Measurements from ENCODE around the gene SLC45A3. TPM values are rescaled to one million over a fixed set of nuclear protein-coding genes. Genes with fewer than 3 reads are reported as not detected.

The SLC45A3 gene
- total RNA-seq, 3 donors from 2014 or later (not counting 1 experiment from before 2014, with no cell fraction given) = 0.31 to 28.8 (median 1.8) TPM

- H3K4me1 Mint-ChIP-seq = no peaks in the 10 kb centered on the region
- H3K27me3 Mint-ChIP-seq (ENCODE audit: low read depth in 2 of 2) = peaks cover 4 to 6% of the 10 kb centered on the region in 2 donors
- WGBS (ENCODE audit: insufficient coverage) = 87% methylated on average over 4 of the region's 4 CpGs
- no peak overlapping the region for H3K4me3 ChIP-seq (ENCODE audit: low read length)
- ATAC-seq (no peak), DNase-seq (no peak)
- no peaks in the 10 kb centered on the region for H3K36me3 ChIP-seq (ENCODE audit: control insufficient read depth, insufficient read depth, low read length)
- intact Hi-C loops (cut with micrococcal nuclease) = no loop called here
- H3K9me3 ChIP-seq (ENCODE audit: control insufficient read depth, insufficient read depth, low read length) = no peaks in the 10 kb centered on the region
- H3K4me3 Mint-ChIP-seq = no peak overlapping the region
- H3K27ac ChIP-seq (ENCODE audit: low read length) = no peak overlapping the region
- no peak for TF ChIP-seq CTCF (IDR thresholded peaks at IDR 0.05)
- H3K36me3 Mint-ChIP-seq = no peaks in the 10 kb centered on the region
- H3K9me3 Mint-ChIP-seq = no peaks in the 10 kb centered on the region
- no peaks in the 10 kb centered on the region for H3K27me3 ChIP-seq (ENCODE audit: control insufficient read depth, insufficient read depth, low read length)
- no peaks in the 10 kb centered on the region for H3K4me1 ChIP-seq (ENCODE audit: control insufficient read depth, insufficient read depth, low read length)
- no peak overlapping the region for H3K27ac Mint-ChIP-seq
These were observed 21.6 kb upstream of the SLC45A3 start for GRCh38 chr1:205701891-205702290.

DNA sequence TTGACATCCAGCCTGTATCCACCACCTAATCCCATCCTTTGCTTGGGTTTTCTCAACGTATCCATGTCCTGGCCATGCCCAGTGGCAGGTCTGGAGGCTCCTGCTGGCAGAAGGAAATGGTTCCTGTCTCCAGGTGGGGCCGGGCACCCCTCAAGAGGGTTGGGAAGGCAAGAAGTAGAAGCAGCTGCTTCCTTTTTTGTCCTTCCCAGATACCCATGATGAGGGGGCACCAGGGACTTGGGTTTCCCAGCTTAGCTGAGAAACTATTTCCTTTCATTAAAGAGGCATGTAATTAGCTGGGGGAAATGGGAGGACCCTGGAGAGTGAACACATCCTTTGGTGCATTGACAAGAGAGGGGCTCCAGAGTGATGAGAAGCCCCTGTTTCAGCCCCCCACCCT is 21.1 kb upstream of the SLC45A3 start:
- H3K27ac ChIP-seq (ENCODE audit: low read length) = no peak overlapping the region

DNA sequence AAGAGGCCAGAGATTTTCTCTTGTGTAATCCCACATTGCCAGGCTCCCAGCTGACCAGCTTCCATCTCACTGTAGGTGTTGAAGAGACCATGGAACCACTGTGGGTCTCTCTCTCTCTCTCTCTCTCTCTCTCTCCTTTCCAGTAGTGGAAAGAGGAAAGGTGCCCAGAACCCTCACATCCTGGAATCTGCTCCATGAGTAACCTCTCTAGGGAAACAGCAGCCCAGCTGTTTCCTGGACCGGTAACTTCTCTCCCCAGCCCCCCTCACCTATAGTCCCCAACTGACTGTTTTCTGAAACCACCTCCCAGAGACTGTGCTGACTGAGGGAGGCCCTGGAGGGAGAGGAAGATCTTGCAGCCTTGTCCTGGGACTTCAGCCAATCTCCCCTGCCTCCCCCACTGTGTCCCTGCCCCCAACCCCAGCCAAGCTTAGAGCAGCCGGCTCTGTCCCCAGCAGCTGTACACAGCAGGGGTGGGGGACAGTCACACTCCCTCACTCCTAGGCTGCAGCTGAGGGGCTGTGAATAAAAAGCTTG is 20.6 kb upstream of the SLC45A3 start:
- Mint-ChIP-seq H3K27me3 (ENCODE audit: low read depth in 2 of 2) (peaks cover 11 to 12% of the 10 kb centered on the region in 2 donors), H3K27ac (no peak overlapping the region), H3K4me1 (no peaks in the 10 kb centered on the region), H3K9me3 (no peaks in the 10 kb centered on the region), H3K36me3 (no peaks in the 10 kb centered on the region), H3K4me3 (no peak overlapping the region)
- intact Hi-C loops (cut with micrococcal nuclease) = no loop called here
- Histone ChIP-seq H3K27me3 (ENCODE audit: control insufficient read depth, insufficient read depth, low read length) (no peaks in the 10 kb centered on the region), H3K36me3 (ENCODE audit: control insufficient read depth, insufficient read depth, low read length) (no peaks in the 10 kb centered on the region), H3K9me3 (ENCODE audit: control insufficient read depth, insufficient read depth, low read length) (no peaks in the 10 kb centered on the region), H3K4me1 (ENCODE audit: control insufficient read depth, insufficient read depth, low read length) (no peaks in the 10 kb centered on the region), H3K27ac (ENCODE audit: low read length) (no peak overlapping the region), H3K4me3 (ENCODE audit: low read length) (no peak overlapping the region)
- no peak for DNase-seq
- TF ChIP-seq CTCF (IDR thresholded peaks at IDR 0.05) = no peak
- no peak for ATAC-seq
- 8% methylated on average over 1 of the region's 2 CpGs for WGBS (ENCODE audit: insufficient coverage)

More for the DNA sequence above, 21.1 kb upstream of the SLC45A3 start:
- H3K36me3 ChIP-seq (ENCODE audit: control insufficient read depth, insufficient read depth, low read length) = no peaks in the 10 kb centered on the region
- DNase-seq (no peak), ATAC-seq (no peak)
- no peaks in the 10 kb centered on the region for H3K9me3 ChIP-seq (ENCODE audit: control insufficient read depth, insufficient read depth, low read length)
- 35% methylated on average over 2 of the region's 2 CpGs for WGBS (ENCODE audit: insufficient coverage)
- H3K4me1 Mint-ChIP-seq = no peaks in the 10 kb centered on the region
- H3K27ac Mint-ChIP-seq = no peak overlapping the region
- no peak for TF ChIP-seq CTCF (IDR thresholded peaks at IDR 0.05)
- intact Hi-C loops (cut with micrococcal nuclease) = no loop called here
- no peak overlapping the region for H3K4me3 ChIP-seq (ENCODE audit: low read length)
- H3K4me1 ChIP-seq (ENCODE audit: control insufficient read depth, insufficient read depth, low read length) = no peaks in the 10 kb centered on the region
- no peak overlapping the region for H3K4me3 Mint-ChIP-seq
- no peaks in the 10 kb centered on the region for H3K36me3 Mint-ChIP-seq
- H3K27me3 Mint-ChIP-seq (ENCODE audit: low read depth in 2 of 2) = peaks cover 9 to 11% of the 10 kb centered on the region in 2 donors
- H3K27me3 ChIP-seq (ENCODE audit: control insufficient read depth, insufficient read depth, low read length) = no peaks in the 10 kb centered on the region
- no peaks in the 10 kb centered on the region for H3K9me3 Mint-ChIP-seq

GRCh38 chr1:205699416-205699815 is 19.1 kb upstream of the SLC45A3 start:
- no peaks in the 10 kb centered on the region for H3K9me3 ChIP-seq (ENCODE audit: control insufficient read depth, insufficient read depth, low read length)
- no peaks in the 10 kb centered on the region for H3K4me1 ChIP-seq (ENCODE audit: control insufficient read depth, insufficient read depth, low read length)
- H3K9me3 Mint-ChIP-seq = no peaks in the 10 kb centered on the region
- 82% methylated on average over 4 of the region's 4 CpGs for WGBS (ENCODE audit: insufficient coverage)
- no peak overlapping the region for H3K4me3 ChIP-seq (ENCODE audit: low read length)
- H3K27ac Mint-ChIP-seq = no peak overlapping the region
- peaks cover 11 to 12% of the 10 kb centered on the region in 2 donors for H3K27me3 Mint-ChIP-seq (ENCODE audit: low read depth in 2 of 2)
- H3K27ac ChIP-seq (ENCODE audit: low read length) = no peak overlapping the region
- DNase-seq (no peak), ATAC-seq (no peak)
- H3K27me3 ChIP-seq (ENCODE audit: control insufficient read depth, insufficient read depth, low read length) = no peaks in the 10 kb centered on the region
- H3K36me3 Mint-ChIP-seq = no peaks in the 10 kb centered on the region
- H3K4me3 Mint-ChIP-seq = no peak overlapping the region
- intact Hi-C loops (cut with micrococcal nuclease) = no loop called here
- TF ChIP-seq CTCF (IDR thresholded peaks at IDR 0.05) = no peak
- H3K4me1 Mint-ChIP-seq = no peaks in the 10 kb centered on the region
- H3K36me3 ChIP-seq (ENCODE audit: control insufficient read depth, insufficient read depth, low read length) = no peaks in the 10 kb centered on the region
